DMS153 treated with DMSO at 0.1 percent for 48 hours (cell line): ENCODE data around the gene SPATA12.

Source experiments
- DNase-seq: peaks from one replicate; lab custom pipeline; 2025; ENCODE audit not compliant: unreplicated experiment; lab: John Stamatoyannopoulos, UW

Gene SPATA12

GRCh38 chr3:57052662-57053061 is 7.8 kb upstream of the SPATA12 start:
- DNase-seq: no peak

GRCh38 chr3:57053122-57053521 is 7.3 kb upstream of the SPATA12 start:
- DNase-seq: no peak

- no peak for DNase-seq
Observed at GRCh38 chr3:57057351-57057750, 3.1 kb upstream of the SPATA12 start.

GRCh38 chr3:57059411-57059810 is 1.1 kb upstream of the SPATA12 start:
- DNase-seq: no peak

- no peak for DNase-seq
Observed at GRCh38 chr3:57061556-57061955, 1.1 kb downstream of the SPATA12 start.

- DNase-seq: no peak
Observed at GRCh38 chr3:57062101-57062631, 1.7 kb downstream of the SPATA12 start.

- no peak for DNase-seq
Observed at GRCh38 chr3:57063032-57063431, 2.6 kb downstream of the SPATA12 start.

GRCh38 chr3:57064001-57064400 is 3.5 kb downstream of the SPATA12 start:
- DNase-seq: no peak

GRCh38 chr3:57064572-57064971 is 4.1 kb downstream of the SPATA12 start:
- no peak for DNase-seq

- no peak for DNase-seq
Observed at GRCh38 chr3:57065588-57065987, 5.1 kb downstream of the SPATA12 start.

- no peak for DNase-seq
Observed at GRCh38 chr3:57066471-57066870, 6.0 kb downstream of the SPATA12 start.

- DNase-seq: no peak
Observed at GRCh38 chr3:57068437-57069089, 8.1 kb downstream of the SPATA12 start.

- DNase-seq: no peak
Observed at GRCh38 chr3:57069503-57069902, 9.0 kb downstream of the SPATA12 start.

- no peak for DNase-seq
Observed at GRCh38 chr3:57073628-57074027, 13.2 kb downstream of the SPATA12 start.

- no peak for DNase-seq
Observed at GRCh38 chr3:57074135-57074534, 13.7 kb downstream of the SPATA12 start.

- no peak for DNase-seq
Observed at GRCh38 chr3:57076422-57076951, 16.0 kb downstream of the SPATA12 start.

- no peak for DNase-seq
Observed at GRCh38 chr3:57077630-57078343, 17.3 kb downstream of the SPATA12 start.

GRCh38 chr3:57078344-57078634 is 17.8 kb downstream of the SPATA12 start:
- peak; percentile 23 for DNase-seq

GRCh38 chr3:57078635-57079473 is 18.4 kb downstream of the SPATA12 start:
- no peak for DNase-seq

- no peak for DNase-seq
Observed at GRCh38 chr3:57079474-57079831, 19.0 kb downstream of the SPATA12 start.

GRCh38 chr3:57080171-57080570 is 19.7 kb downstream of the SPATA12 start:
- no peak for DNase-seq

- DNase-seq: no peak
Observed at GRCh38 chr3:57081173-57081572, 20.7 kb downstream of the SPATA12 start.
